Breast epithelium (tissue), 4 donors: ENCODE data around the gene TRAPPC10. TPM values are rescaled to one million over a fixed set of nuclear protein-coding genes. Genes with fewer than 3 reads are reported as not detected.

ENCODE experiments used
- DNase-seq, 2 donors: peaks; one replicate each; pipeline ENCODE4 v3.0.0-alpha.2; 2019; ENCODE audit warnings: low spot score in 2 of 2
- H3K27ac ChIP-seq, 2 donors: fragments of 200-600 bp; sonication (generic) in 1 of 2; one replicate each; pipeline ENCODE4 v1.5.1; 2016 to 2019; ENCODE audit warnings: mild to moderate bottlenecking in 1 of 2
- H3K27me3 ChIP-seq, 2 donors: fragments of 200-600 bp; sonication (generic) in 1 of 2; one replicate each; pipeline versions ENCODE4 v1.5.1 to v1.6.0; 2017 to 2019; ENCODE audit warnings: control low read depth in 1 of 2, mild to moderate bottlenecking in 1 of 2
- H3K36me3 ChIP-seq: fragments of 200-600 bp; one replicate; pipeline ENCODE4 v1.5.1; 2019
- H3K4me1 ChIP-seq, 2 donors: fragments of 200-600 bp; sonication (generic); one replicate each; pipeline ENCODE4 v1.5.1; 2016 to 2019; ENCODE audit warnings: control low read depth in 1 of 2
- H3K4me3 ChIP-seq, 3 donors: fragments of 200-600 bp; sonication (generic); 1 replicate in 2 of 3; 2 replicates in 1 of 3; pipeline ENCODE4 v1.5.1; 2016 to 2019; ENCODE audit warnings: mild to moderate bottlenecking in 3 of 3, moderate library complexity in 2 of 3
- H3K9me3 ChIP-seq, 2 donors: fragments of 200-600 bp; sonication (generic) in 1 of 2; one replicate each; pipeline ENCODE4 v1.5.1; 2016 to 2019; ENCODE audit warnings: control low read depth in 1 of 2
- POLR2A ChIP-seq: fragments of 450-650 bp; IDR thresholded peaks from one replicate; pipeline ENCODE4 v1.6.1; 2016; ENCODE audit warnings: antibody characterized with exemption, mild to moderate bottlenecking, moderate library complexity
- POLR2AphosphoS5 ChIP-seq, 3 donors: sonication (generic); formaldehyde crosslinking; IDR thresholded peaks; one replicate each; pipeline ENCODE4 v1.6.1; 2017; ENCODE audit warnings: antibody characterized with exemption in 3 of 3
- intact Hi-C: fragments of 100-400 bp; cut with DNase I; formaldehyde crosslinking; loops from one replicate; pipeline ENCODE4 v1.15.1; 2023; ENCODE audit warnings: low total_unique reads
- total RNA-seq, 3 donors: library from RNA; depleted of rRNA; stranded (reverse); fragments of >200 nt; gene quantifications; one replicate each; pipeline ENCODE4 v1.1.0, GENCODE V29; 2016
- TF ChIP-seq, protein P1 (sequence below), 3 donors: fragments of 450-650 bp; IDR thresholded peaks; one replicate each; pipeline ENCODE4 v1.5.1; 2016 to 2017; ENCODE audit warnings: antibody characterized with exemption in 3 of 3, mild to moderate bottlenecking in 3 of 3, moderate library complexity in 3 of 3

Gene TRAPPC10, protein sequence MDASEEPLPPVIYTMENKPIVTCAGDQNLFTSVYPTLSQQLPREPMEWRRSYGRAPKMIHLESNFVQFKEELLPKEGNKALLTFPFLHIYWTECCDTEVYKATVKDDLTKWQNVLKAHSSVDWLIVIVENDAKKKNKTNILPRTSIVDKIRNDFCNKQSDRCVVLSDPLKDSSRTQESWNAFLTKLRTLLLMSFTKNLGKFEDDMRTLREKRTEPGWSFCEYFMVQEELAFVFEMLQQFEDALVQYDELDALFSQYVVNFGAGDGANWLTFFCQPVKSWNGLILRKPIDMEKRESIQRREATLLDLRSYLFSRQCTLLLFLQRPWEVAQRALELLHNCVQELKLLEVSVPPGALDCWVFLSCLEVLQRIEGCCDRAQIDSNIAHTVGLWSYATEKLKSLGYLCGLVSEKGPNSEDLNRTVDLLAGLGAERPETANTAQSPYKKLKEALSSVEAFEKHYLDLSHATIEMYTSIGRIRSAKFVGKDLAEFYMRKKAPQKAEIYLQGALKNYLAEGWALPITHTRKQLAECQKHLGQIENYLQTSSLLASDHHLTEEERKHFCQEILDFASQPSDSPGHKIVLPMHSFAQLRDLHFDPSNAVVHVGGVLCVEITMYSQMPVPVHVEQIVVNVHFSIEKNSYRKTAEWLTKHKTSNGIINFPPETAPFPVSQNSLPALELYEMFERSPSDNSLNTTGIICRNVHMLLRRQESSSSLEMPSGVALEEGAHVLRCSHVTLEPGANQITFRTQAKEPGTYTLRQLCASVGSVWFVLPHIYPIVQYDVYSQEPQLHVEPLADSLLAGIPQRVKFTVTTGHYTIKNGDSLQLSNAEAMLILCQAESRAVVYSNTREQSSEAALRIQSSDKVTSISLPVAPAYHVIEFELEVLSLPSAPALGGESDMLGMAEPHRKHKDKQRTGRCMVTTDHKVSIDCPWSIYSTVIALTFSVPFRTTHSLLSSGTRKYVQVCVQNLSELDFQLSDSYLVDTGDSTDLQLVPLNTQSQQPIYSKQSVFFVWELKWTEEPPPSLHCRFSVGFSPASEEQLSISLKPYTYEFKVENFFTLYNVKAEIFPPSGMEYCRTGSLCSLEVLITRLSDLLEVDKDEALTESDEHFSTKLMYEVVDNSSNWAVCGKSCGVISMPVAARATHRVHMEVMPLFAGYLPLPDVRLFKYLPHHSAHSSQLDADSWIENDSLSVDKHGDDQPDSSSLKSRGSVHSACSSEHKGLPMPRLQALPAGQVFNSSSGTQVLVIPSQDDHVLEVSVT
- 10 to 100 TPM; 27.4 to 35.0 (median 31.1) TPM for total RNA-seq

DNA sequence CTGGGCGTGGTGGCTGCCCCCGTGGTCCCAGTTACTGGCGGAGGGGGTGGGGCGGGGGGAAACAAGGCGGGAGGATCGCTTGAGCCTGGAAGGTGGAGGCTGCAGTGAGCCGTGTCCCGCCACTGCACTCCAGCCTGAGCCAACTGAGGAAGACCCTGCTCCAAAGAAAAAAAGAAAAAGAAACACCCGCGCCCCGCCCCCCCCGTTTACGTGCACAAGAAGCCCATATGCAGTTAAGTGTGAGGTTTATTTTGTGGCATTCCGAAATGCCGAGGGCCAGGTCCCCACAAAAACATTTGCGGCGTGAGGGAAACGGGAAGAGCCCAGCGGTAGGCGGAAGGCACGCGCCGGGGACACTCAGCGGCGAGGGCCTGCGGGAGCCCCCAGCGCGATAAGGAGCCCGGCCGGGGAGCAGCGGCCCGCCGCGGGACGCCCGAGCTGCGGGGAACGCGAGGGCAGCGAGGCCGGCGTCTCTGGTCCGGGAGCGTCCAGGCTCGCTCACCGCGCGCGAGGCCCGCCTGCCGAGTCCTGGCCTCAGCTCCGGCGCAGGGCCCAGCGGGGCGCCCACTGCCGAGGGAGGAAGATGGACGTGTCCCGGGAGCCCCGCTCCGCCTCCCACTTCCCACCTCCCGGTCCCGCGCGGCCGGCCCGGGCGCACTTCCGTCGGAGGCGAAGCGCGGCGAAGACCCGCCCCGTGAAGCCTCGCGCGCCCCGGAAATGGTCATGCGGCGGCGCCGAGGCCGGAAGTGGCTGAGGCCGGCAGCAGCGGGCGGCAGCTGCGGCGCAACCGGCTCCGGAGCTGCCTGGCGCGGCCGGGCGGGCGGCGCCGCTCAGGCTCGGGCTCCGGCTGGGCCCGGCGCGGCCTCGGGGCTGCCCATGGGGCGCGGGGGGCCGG, at the start of gene TRAPPC10:
Gene TRAPPC10, plus strand, starts transcription at position 731 of the 895 bp plus-strand sequence. CDS start 185 bp downstream, outside the sequence.
- H3K27me3 ChIP-seq = no peaks in the 10 kb centered on the region
- H3K4me1 ChIP-seq = peaks cover 0 to 20% of the 10 kb centered on the region in 2 donors
- DNase-seq = peak; percentile 70 to 77
- peak within 1 kb of the TSS; percentile 95 to 97 for H3K27ac ChIP-seq
- H3K9me3 ChIP-seq = no peaks in the 10 kb centered on the region
- TF ChIP-seq POLR2A (peak; percentile 68), POLR2AphosphoS5 (IDR thresholded peaks at IDR 0.05) (peak; percentile 76 to 93 (median 83))
- TF ChIP-seq, protein P1, sequence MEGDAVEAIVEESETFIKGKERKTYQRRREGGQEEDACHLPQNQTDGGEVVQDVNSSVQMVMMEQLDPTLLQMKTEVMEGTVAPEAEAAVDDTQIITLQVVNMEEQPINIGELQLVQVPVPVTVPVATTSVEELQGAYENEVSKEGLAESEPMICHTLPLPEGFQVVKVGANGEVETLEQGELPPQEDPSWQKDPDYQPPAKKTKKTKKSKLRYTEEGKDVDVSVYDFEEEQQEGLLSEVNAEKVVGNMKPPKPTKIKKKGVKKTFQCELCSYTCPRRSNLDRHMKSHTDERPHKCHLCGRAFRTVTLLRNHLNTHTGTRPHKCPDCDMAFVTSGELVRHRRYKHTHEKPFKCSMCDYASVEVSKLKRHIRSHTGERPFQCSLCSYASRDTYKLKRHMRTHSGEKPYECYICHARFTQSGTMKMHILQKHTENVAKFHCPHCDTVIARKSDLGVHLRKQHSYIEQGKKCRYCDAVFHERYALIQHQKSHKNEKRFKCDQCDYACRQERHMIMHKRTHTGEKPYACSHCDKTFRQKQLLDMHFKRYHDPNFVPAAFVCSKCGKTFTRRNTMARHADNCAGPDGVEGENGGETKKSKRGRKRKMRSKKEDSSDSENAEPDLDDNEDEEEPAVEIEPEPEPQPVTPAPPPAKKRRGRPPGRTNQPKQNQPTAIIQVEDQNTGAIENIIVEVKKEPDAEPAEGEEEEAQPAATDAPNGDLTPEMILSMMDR (IDR thresholded peaks at IDR 0.05) = no peak
- intact Hi-C loops = no loop called here
- H3K4me3 ChIP-seq = peak within 1 kb of the TSS; percentile 93 to 98 (median 95)
- no peaks in the 10 kb centered on the region for H3K36me3 ChIP-seq

DNA sequence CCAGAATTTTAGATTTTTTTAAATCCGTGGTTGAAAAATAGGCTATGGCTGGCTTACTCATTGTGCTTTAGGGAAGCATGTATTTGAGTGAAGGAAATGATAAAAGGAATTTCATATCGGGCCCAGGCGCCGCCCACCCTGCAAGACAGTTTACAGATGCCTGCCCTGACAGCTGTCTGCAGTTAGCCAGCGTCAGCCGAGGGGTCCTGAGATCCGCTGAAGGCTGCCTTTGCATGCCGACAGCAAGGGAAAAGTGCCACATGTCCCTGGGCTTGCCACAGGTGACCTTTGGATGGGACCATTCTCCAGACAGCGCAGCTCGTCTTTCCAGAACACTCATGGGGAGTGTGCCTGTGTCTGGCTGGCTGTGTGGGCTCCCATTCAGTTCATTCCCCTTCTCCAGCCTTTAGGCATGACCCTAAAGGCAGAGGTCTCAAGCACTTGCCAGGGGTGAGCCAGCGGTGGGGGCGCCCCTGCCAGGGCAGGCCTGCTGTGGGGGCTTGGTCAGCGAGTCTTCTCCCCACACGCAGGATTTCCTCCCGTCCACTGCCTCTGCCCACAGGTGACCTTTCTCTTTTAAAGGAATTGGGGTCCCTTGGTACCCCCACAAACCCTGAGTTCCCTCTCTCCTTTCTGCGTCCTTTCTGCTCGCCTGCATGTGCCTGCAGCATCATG, 46.1 kb upstream of the TRAPPC10 start:
- no peaks in the 10 kb centered on the region for H3K9me3 ChIP-seq
- TF ChIP-seq POLR2A (no peak), POLR2AphosphoS5 (IDR thresholded peaks at IDR 0.05) (no peak)
- TF ChIP-seq, protein P1 (IDR thresholded peaks at IDR 0.05) = no peak
- no peak for DNase-seq
- H3K27me3 ChIP-seq = no peaks in the 10 kb centered on the region
- no peak overlapping the region for H3K4me3 ChIP-seq
- intact Hi-C loops = loop anchor here (10.0 kb wide), 1 partner anchor 151 kb away; no protein-coding TSS in a partner anchor
- H3K36me3 ChIP-seq = no peaks in the 10 kb centered on the region
- H3K27ac ChIP-seq = no peak overlapping the region
- no peaks in the 10 kb centered on the region for H3K4me1 ChIP-seq

DNA sequence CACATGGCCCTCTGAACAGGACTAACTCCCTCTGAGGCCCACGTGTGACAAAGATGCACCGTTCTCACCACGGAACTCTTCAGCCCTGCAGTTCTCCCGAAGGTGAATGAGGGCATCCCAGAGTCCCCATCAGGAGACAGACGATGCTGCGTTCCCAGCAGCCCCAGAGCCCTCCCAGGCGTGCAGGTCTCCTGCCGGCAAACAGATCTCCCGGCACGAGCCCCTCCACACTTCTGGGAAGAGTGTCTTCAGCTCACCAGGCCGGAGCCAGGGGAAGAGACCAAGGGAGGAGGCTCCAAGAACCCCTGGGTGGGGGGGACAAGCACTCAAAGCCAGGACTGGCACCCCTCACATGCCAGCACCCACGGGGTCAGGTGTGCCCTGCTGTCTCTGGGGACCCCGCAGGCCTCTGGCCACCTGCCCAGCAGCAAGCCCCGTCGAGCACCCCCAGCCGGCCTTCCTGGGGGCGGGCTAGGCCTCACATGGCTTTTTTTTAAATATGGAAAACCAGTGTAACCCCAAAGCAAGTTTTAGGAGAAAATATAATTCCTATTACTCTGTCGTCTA, 45.1 kb upstream of the TRAPPC10 start:
- Histone ChIP-seq H3K4me3 (no peak overlapping the region), H3K27me3 (no peaks in the 10 kb centered on the region), H3K4me1 (no peaks in the 10 kb centered on the region), H3K9me3 (no peaks in the 10 kb centered on the region), H3K27ac (no peak overlapping the region), H3K36me3 (no peaks in the 10 kb centered on the region)
- DNase-seq = no peak
- intact Hi-C loops = loop anchor here (10.0 kb wide), 1 partner anchor 152 kb away; no protein-coding TSS in a partner anchor
- TF ChIP-seq POLR2AphosphoS5 (IDR thresholded peaks at IDR 0.05) = no peak
- TF ChIP-seq, protein P1 (IDR thresholded peaks at IDR 0.05) = no peak
- TF ChIP-seq POLR2A = no peak

DNA sequence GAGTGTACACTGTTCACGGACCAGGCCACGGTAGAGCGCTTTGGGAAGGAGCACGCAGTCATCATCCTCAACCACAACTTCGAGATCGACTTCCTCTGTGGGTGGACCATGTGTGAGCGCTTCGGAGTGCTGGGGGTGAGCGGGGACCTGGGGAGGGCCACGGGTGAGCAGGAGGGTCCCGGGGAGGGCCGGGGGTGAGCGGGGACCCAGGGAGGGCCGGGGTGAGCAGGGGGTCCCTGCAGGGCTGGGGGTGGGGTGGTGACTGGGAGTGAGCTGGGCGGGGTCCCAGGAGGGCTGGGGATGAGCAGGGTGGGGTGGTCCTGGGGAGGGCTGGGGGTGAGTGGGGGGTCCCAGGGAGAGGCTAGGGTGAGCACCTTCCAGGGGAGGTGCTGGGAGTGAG, 44.1 kb upstream of the TRAPPC10 start:
- Histone ChIP-seq H3K27me3 (no peaks in the 10 kb centered on the region), H3K27ac (no peak overlapping the region), H3K9me3 (no peaks in the 10 kb centered on the region), H3K4me3 (no peak overlapping the region), H3K4me1 (no peaks in the 10 kb centered on the region), H3K36me3 (no peaks in the 10 kb centered on the region)
- no peak for DNase-seq
- TF ChIP-seq, protein P1 (IDR thresholded peaks at IDR 0.05) = no peak
- no peak for TF ChIP-seq POLR2AphosphoS5 (IDR thresholded peaks at IDR 0.05)
- TF ChIP-seq POLR2A = no peak
- intact Hi-C loops = loop anchor here (10.0 kb wide), 1 partner anchor 153 kb away; no protein-coding TSS in a partner anchor
